Measurements from ENCODE around the gene MUC13. TPM values are rescaled to one million over a fixed set of nuclear protein-coding genes. Genes with fewer than 3 reads are reported as not detected.
A peak's percentile ranks its signal among the peaks of the same experiment; 100 is the strongest.

MUC13 gene
- total RNA-seq, 4 donors from 2014 or later: 0.19 TPM; not detected in 3

GRCh38 chr3:124974691-124975090 lies 40.1 kb upstream of the MUC13 start:
- Histone ChIP-seq H3K4me3 (no peak overlapping the region), H3K4me1 (no peaks in the 10 kb centered on the region), H3K27ac (no peak overlapping the region), H3K27me3 (no peaks in the 10 kb centered on the region), H3K36me3 (peaks cover 9 to 92% (median 9%) of the 10 kb centered on the region in 3 donors), H3K9me3 (no peaks in the 10 kb centered on the region)
- WGBS, 2 donors: 95 to 96% methylated on average over 2 of the region's 2 CpGs
- no peak for DNase-seq
- intact Hi-C loops (cut with DNase I): no loop called here
- no peak for TF ChIP-seq POLR2A (IDR thresholded peaks at IDR 0.05)
- no peak for TF ChIP-seq CTCF (IDR thresholded peaks at IDR 0.05)

DNA sequence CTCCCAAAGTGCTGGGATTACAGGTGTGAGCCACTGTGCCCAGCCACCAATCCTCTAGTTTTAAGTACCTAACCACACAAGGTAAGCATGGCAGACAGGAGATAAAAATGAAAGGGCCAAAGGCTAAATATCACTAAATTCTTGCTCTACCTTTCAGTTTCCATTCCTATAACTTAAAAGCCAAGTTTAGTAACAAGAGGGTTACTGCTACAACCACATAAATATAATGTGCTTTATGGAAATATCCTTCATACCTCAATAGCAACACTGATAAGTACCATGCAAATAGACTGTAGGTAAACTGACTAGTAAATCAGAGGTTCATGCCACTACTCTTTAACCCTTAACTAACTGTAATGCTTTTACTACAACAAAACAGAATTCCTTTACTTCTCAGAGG lies 38.7 kb upstream of the MUC13 start:
- no peak overlapping the region for H3K4me3 ChIP-seq
- TF ChIP-seq CTCF (IDR thresholded peaks at IDR 0.05): no peak
- TF ChIP-seq POLR2A (IDR thresholded peaks at IDR 0.05): no peak
- H3K27me3 ChIP-seq: no peaks in the 10 kb centered on the region
- no peak for DNase-seq
- H3K27ac ChIP-seq: no peak overlapping the region
- intact Hi-C loops (cut with DNase I): no loop called here
- peaks cover 9 to 100% (median 9%) of the 10 kb centered on the region in 3 donors for H3K36me3 ChIP-seq
- H3K4me1 ChIP-seq: peaks cover 0 to 6% (median 0%) of the 10 kb centered on the region in 3 donors
- H3K9me3 ChIP-seq: no peaks in the 10 kb centered on the region

DNA sequence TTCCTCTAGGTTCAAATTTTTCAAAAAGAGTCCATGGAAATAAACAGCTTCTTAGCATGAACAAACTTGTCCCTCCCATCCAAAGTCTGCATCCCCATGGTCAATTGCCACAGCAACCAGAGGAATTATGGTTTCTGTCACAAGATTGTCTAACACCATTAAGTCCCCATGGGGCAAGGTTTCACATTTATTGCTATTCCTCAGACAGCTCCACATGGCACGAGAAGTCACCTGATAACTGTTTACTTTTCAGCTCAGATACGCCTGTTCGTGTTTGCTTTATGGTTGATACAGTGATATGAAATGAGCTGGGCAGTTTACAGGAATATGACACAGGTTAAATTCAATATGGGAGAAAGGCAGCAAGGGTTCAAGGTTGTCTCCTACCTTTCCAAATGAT lies 37.9 kb upstream of the MUC13 start:
- intact Hi-C loops (cut with DNase I): no loop called here

DNA sequence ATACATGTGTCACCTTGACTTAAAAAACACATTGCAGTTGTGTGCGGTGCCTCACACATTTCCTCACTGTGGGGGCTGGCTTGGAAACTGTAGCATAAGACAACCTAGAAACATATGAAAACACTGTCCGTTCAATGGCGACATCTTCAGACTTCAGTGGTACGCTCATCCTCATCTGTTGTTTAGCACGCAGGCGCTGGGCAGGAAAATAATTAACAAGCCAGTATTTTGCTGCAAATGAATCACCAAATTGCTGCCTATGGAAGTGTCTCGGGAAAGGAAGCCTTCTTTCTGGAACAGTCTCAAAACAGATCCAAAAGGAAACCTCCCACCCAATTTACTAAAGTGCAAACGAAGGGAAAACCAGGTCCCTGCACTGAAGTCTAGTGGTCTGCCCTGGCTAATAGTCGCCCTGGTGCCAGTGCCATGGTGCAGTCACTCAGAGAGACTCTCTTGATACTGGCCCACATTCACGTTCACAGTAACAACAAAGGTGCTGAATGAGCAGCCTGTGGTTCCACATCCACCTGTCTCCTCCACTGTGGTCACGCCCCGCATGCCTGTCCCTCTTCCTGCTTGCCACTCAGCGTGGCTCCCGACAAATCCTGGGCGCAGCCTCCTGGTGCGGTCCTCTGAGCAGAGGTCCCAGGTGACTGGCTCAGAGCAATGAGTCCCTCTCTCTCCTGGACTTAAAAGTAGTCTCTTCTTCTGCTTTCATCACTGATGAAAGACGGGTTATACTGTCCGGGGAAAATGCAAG lies 35.6 kb upstream of the MUC13 start:
- no peak overlapping the region for H3K27ac ChIP-seq
- WGBS, 2 donors: 90% methylated on average over 17 to 18 of the region's 18 CpGs
- H3K9me3 ChIP-seq: no peaks in the 10 kb centered on the region
- no peak for DNase-seq
- peaks cover 9 to 73% (median 9%) of the 10 kb centered on the region in 3 donors for H3K36me3 ChIP-seq
- intact Hi-C loops (cut with DNase I): no loop called here
- no peak overlapping the region for H3K4me3 ChIP-seq
- H3K27me3 ChIP-seq: no peaks in the 10 kb centered on the region
- TF ChIP-seq POLR2A (IDR thresholded peaks at IDR 0.05) (no peak), CTCF (IDR thresholded peaks at IDR 0.05) (no peak)
- H3K4me1 ChIP-seq: peaks cover 0 to 6% (median 0%) of the 10 kb centered on the region in 3 donors

More for the DNA sequence above, 37.9 kb upstream of the MUC13 start:
- H3K27ac ChIP-seq: no peak overlapping the region
- no peak for TF ChIP-seq POLR2A (IDR thresholded peaks at IDR 0.05)
- TF ChIP-seq CTCF (IDR thresholded peaks at IDR 0.05): no peak
- no peaks in the 10 kb centered on the region for H3K27me3 ChIP-seq
- H3K4me1 ChIP-seq: peaks cover 0 to 6% (median 0%) of the 10 kb centered on the region in 3 donors
- WGBS, 2 donors: 80 to 82% methylated on average over 3 of the region's 3 CpGs
- peaks cover 9 to 97% (median 9%) of the 10 kb centered on the region in 3 donors for H3K36me3 ChIP-seq
- H3K4me3 ChIP-seq: no peak overlapping the region
- no peak for DNase-seq
- H3K9me3 ChIP-seq: no peaks in the 10 kb centered on the region

- Histone ChIP-seq H3K9me3 (no peaks in the 10 kb centered on the region), H3K4me1 (peaks cover 0 to 6% (median 0%) of the 10 kb centered on the region in 3 donors), H3K4me3 (no peak overlapping the region), H3K36me3 (peaks cover 9 to 64% (median 9%) of the 10 kb centered on the region in 3 donors), H3K27ac (peak overlapping the region in 1 of 4 donors; percentile 2), H3K27me3 (no peaks in the 10 kb centered on the region)
- TF ChIP-seq POLR2A (IDR thresholded peaks at IDR 0.05): no peak
- TF ChIP-seq CTCF (IDR thresholded peaks at IDR 0.05): no peak
- intact Hi-C loops (cut with DNase I): no loop called here
- 71% methylated on average over 8 of the region's 8 CpGs for WGBS, 2 donors
- no peak for DNase-seq
Measured at GRCh38 chr3:124969190-124969589, 34.6 kb upstream of the MUC13 start.

Measured in esophagus squamous epithelium (tissue), 5 donors.